ENCODE results near the gene SLC35E4. TPM values are rescaled to one million over a fixed set of nuclear protein-coding genes. Genes with fewer than 3 reads are reported as not detected.

SLC35E4 gene
- polyA plus RNA-seq, 1 experiment = 2.8 TPM

DNA sequence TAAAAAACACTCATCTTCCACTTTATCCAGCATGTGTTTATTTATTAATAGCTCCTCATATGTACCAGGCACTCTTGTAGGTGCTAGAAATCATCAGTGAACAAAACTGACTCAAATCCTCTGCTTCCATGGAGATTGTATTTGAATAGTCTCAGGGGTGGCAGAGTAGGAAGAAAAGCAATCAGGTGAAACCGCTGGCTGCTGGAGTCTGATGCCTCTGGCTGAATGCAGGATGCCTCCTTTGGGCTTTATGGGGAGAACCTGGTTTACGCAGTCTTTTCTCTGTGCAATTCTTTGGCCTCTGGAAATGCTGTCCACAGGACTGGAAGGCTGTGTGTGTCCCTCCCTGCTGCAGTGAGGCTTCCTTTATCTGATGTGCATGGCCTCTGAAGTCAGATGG, 46.2 kb downstream of the SLC35E4 start:
- peaks cover 5% of the 10 kb centered on the region for H3K27me3 ChIP-seq (ENCODE audit: control insufficient read depth, insufficient read depth, low read length)
- H3K27ac ChIP-seq (ENCODE audit: low read depth, low read length) = no peak overlapping the region
- CTCF ChIA-PET = interaction anchor here (1.0 to 1.1 kb wide), 3 partner anchors 44 to 73 kb away, joined by 3 to 10 read pairs (median 3); no protein-coding TSS in a partner anchor
- TF ChIP-seq, protein P1, sequence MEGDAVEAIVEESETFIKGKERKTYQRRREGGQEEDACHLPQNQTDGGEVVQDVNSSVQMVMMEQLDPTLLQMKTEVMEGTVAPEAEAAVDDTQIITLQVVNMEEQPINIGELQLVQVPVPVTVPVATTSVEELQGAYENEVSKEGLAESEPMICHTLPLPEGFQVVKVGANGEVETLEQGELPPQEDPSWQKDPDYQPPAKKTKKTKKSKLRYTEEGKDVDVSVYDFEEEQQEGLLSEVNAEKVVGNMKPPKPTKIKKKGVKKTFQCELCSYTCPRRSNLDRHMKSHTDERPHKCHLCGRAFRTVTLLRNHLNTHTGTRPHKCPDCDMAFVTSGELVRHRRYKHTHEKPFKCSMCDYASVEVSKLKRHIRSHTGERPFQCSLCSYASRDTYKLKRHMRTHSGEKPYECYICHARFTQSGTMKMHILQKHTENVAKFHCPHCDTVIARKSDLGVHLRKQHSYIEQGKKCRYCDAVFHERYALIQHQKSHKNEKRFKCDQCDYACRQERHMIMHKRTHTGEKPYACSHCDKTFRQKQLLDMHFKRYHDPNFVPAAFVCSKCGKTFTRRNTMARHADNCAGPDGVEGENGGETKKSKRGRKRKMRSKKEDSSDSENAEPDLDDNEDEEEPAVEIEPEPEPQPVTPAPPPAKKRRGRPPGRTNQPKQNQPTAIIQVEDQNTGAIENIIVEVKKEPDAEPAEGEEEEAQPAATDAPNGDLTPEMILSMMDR (IDR thresholded peaks at IDR 0.05; ENCODE audit: low read depth, low read length) = no peak
- POLR2A ChIA-PET = no interaction called here
- H3K9me3 ChIP-seq (ENCODE audit: control insufficient read depth, insufficient read depth, low read length) = no peaks in the 10 kb centered on the region
- no peak for DNase-seq (ENCODE audit: low read depth, low spot score)
- H3K4me3 ChIP-seq (ENCODE audit: low read depth, low read length) = no peak overlapping the region

DNA sequence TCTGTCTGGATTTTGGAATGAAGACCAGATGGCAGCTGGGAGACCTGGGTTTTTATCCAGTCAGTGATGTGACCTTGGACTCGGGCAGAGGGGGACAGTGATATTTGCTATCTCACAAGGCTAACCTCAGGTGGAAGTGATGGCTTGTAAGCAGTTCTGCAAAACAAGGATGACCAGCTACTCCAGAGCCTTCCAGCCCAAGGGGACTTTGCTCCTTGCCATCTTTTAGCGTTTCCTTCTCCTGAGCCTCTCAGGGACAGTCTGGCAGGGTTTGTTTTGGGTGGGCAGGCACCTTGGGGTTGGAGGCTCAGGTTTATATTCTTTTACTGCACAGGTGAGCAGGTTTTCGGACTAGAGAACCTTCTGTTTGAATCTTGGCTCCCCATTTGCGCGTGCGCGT, 49.6 kb downstream of the SLC35E4 start:
- TF ChIP-seq, protein P1 (IDR thresholded peaks at IDR 0.05; ENCODE audit: low read depth, low read length) = no peak
- H3K4me3 ChIP-seq (ENCODE audit: low read depth, low read length) = no peak overlapping the region
- H3K27me3 ChIP-seq (ENCODE audit: control insufficient read depth, insufficient read depth, low read length) = no peaks in the 10 kb centered on the region
- CTCF ChIA-PET = interaction anchor here (0.6 to 1.0 kb wide), 2 partner anchors 17 to 50 kb away, joined by 3 to 4 read pairs; no protein-coding TSS in a partner anchor
- no peaks in the 10 kb centered on the region for H3K9me3 ChIP-seq (ENCODE audit: control insufficient read depth, insufficient read depth, low read length)
- POLR2A ChIA-PET = no interaction called here
- H3K27ac ChIP-seq (ENCODE audit: low read depth, low read length) = no peak overlapping the region
- DNase-seq (ENCODE audit: low read depth, low spot score) = no peak

DNA sequence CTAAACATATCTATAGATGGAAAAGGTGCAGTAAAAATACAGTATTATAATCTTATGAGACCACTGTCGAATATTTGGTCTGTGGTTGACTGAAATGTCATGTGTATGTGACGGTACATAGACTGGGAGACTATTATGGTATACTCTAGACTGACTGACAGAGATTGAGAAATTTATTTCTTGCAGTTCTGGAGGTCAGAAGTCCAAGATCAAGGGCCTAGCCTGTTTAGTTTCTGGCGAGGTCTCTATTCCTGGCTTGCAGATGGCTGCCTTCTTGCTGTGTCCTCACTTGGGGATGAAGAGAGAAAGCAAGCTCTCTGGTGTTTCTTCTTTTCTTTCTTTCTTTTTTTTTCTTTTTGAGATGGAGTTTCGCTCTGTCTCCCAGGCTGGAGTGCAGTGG, 51.8 kb downstream of the SLC35E4 start:
- TF ChIP-seq, protein P1 (IDR thresholded peaks at IDR 0.05; ENCODE audit: low read depth, low read length) = no peak
- DNase-seq (ENCODE audit: low read depth, low spot score) = no peak
- H3K27me3 ChIP-seq (ENCODE audit: control insufficient read depth, insufficient read depth, low read length) = no peaks in the 10 kb centered on the region
- H3K9me3 ChIP-seq (ENCODE audit: control insufficient read depth, insufficient read depth, low read length) = no peaks in the 10 kb centered on the region
- H3K27ac ChIP-seq (ENCODE audit: low read depth, low read length) = no peak overlapping the region
- ChIA-PET CTCF (no interaction called here), POLR2A (no interaction called here)
- H3K4me3 ChIP-seq (ENCODE audit: low read depth, low read length) = no peak overlapping the region

DNA sequence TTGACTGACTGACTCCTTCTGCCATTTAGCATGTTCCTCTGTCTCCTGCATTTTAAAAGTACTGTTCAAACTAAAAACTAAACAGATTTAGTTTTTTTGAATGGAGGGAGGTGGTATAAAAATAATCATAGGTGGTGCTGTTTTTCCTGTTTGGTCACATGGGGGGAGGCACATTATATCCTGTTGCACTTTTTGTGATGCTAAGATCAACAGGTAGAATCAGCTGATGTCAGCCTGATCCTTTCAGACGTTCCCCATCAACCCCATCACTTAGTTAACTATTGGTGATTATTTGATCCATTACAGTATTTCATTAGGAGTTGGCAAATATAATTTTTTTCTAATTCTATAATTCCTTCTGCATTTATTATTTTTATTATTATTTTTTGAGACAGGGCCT, 54.0 kb downstream of the SLC35E4 start:
- no peak for DNase-seq (ENCODE audit: low read depth, low spot score)
- ChIA-PET CTCF (no interaction called here), POLR2A (no interaction called here)
- Histone ChIP-seq H3K27ac (ENCODE audit: low read depth, low read length) (no peak overlapping the region), H3K27me3 (ENCODE audit: control insufficient read depth, insufficient read depth, low read length) (no peaks in the 10 kb centered on the region), H3K4me3 (ENCODE audit: low read depth, low read length) (no peak overlapping the region), H3K9me3 (ENCODE audit: control insufficient read depth, insufficient read depth, low read length) (no peaks in the 10 kb centered on the region; the same call in 1 of the 2 replicates)
- TF ChIP-seq, protein P1 (IDR thresholded peaks at IDR 0.05; ENCODE audit: low read depth, low read length) = no peak

DNA sequence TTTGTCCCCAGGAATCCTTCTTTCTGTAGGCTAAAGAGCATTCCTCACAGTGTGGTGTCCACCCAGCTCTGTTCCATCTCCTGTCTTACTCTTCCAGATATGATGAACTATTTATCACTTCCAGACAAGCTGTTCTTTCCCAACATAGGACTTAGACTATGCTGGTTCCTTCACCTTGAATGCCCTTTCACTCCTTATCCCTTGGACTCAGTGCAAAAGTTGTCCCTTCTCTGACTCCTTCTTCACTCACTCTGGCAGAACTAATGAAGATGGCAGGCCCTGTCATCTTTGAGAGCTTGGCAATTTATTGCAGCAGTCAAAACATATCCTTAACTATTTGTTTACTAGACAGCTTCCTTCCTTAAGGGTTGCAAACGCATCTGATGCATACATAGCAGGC, 55.6 kb downstream of the SLC35E4 start:
- CTCF ChIA-PET = no interaction called here
- H3K9me3 ChIP-seq (ENCODE audit: control insufficient read depth, insufficient read depth, low read length) = no peaks in the 10 kb centered on the region; the same call in 1 of the 2 replicates
- TF ChIP-seq, protein P1 (IDR thresholded peaks at IDR 0.05; ENCODE audit: low read depth, low read length) = no peak
- POLR2A ChIA-PET = no interaction called here
- no peak overlapping the region for H3K27ac ChIP-seq (ENCODE audit: low read depth, low read length)
- DNase-seq (ENCODE audit: low read depth, low spot score) = no peak
- H3K27me3 ChIP-seq (ENCODE audit: control insufficient read depth, insufficient read depth, low read length) = no peaks in the 10 kb centered on the region
- H3K4me3 ChIP-seq (ENCODE audit: low read depth, low read length) = no peak overlapping the region
